B cell (primary cell): ENCODE data around the gene CLDN2.

Experiments
- EZH2 ChIP-seq: IDR thresholded peaks from 2 replicates; pipeline ENCODE4 v1.6.1; 2012; ENCODE audit warnings: borderline replicate concordance, low read depth, mild to moderate bottlenecking, moderate library complexity, low read length; ENCODE audit not compliant: insufficient read depth, poor library complexity, severe bottlenecking
- TF ChIP-seq, protein P1 (sequence below): fragments of 200-600 bp; IDR thresholded peaks from one replicate; pipeline ENCODE4 v1.8.0; 2022; ENCODE audit warnings: antibody characterized with exemption, mild to moderate bottlenecking

DNA sequence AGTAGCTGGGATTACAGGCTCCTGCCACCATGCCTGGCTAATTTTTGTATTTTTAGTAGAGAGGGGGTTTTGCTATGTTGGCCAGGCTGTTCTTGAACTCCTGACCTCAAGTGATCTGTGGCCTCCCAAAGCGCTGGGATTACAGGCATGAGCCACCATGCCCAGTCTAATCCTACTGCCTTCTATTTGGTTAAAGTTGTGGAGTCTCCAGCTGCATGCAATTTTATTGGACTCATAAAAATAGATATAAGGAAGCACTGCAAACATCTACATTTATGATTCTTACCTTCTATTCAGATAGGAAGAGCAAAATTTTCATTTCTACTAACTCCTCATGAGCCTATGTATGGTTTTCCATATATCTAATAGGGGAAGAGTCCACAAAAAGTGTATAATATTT, 30.7 kb upstream of the CLDN2 start:
- TF ChIP-seq, protein P1, sequence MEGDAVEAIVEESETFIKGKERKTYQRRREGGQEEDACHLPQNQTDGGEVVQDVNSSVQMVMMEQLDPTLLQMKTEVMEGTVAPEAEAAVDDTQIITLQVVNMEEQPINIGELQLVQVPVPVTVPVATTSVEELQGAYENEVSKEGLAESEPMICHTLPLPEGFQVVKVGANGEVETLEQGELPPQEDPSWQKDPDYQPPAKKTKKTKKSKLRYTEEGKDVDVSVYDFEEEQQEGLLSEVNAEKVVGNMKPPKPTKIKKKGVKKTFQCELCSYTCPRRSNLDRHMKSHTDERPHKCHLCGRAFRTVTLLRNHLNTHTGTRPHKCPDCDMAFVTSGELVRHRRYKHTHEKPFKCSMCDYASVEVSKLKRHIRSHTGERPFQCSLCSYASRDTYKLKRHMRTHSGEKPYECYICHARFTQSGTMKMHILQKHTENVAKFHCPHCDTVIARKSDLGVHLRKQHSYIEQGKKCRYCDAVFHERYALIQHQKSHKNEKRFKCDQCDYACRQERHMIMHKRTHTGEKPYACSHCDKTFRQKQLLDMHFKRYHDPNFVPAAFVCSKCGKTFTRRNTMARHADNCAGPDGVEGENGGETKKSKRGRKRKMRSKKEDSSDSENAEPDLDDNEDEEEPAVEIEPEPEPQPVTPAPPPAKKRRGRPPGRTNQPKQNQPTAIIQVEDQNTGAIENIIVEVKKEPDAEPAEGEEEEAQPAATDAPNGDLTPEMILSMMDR: no peak
- TF ChIP-seq EZH2: no peak
